GM13976 (cell line): ENCODE measurements around the gene H6PD.

Experiments used
- DNase-seq: peaks from one replicate; pipeline ENCODE4 v3.0.0; 2012; ENCODE audit warnings: low spot score
- CTCF ChIP-seq: IDR thresholded peaks from 2 replicates; pipeline ENCODE4 v1.5.1; 2012; ENCODE audit warnings: borderline replicate concordance, mild to moderate bottlenecking; ENCODE audit not compliant: insufficient read depth; ENCODE audit errors: extremely low read depth, missing control alignments, control extremely low read depth
- in situ Hi-C: fragments of 300-500 bp; cut with MboI; formaldehyde crosslinking; loops from one replicate; pipeline ENCODE4 v1.12.0; 2022; ENCODE audit warnings: low sequenced_read_pairs, mixed read lengths, inconsistent platforms; ENCODE audit not compliant: unreplicated experiment

Gene H6PD

GRCh38 chr1:9224664-9225410 lies 9.7 kb upstream of the H6PD start:
- in situ Hi-C loops: no loop called here
- no peak for TF ChIP-seq CTCF
- no peak for DNase-seq

GRCh38 chr1:9225411-9225785 lies 9.2 kb upstream of the H6PD start:
- in situ Hi-C loops: no loop called here
- no peak for DNase-seq

GRCh38 chr1:9228609-9229008 lies 6.0 kb upstream of the H6PD start:
- DNase-seq: no peak
- no peak for TF ChIP-seq CTCF
- in situ Hi-C loops: no loop called here

More at GRCh38 chr1:9225411-9225785, 9.2 kb upstream of the H6PD start:
- TF ChIP-seq CTCF: no peak

GRCh38 chr1:9229549-9229948 lies 5.0 kb upstream of the H6PD start:
- in situ Hi-C loops: no loop called here
- TF ChIP-seq CTCF: no peak
- no peak for DNase-seq

- in situ Hi-C loops: no loop called here
- no peak for DNase-seq
- no peak for TF ChIP-seq CTCF
Observed at GRCh38 chr1:9230869-9231533, 3.6 kb upstream of the H6PD start.

- TF ChIP-seq CTCF: no peak
- in situ Hi-C loops: no loop called here
- DNase-seq: no peak
Observed at GRCh38 chr1:9231648-9232332, 2.8 kb upstream of the H6PD start.
